Esophagus muscularis mucosa (tissue), 4 donors: ENCODE results near the gene NKX2-3. TPM values are rescaled to one million over a fixed set of nuclear protein-coding genes. Genes with fewer than 3 reads are reported as not detected.
A peak's percentile ranks its signal among the peaks of the same experiment; 100 is the strongest.

ENCODE experiments used
- DNase-seq: peaks from one replicate; pipeline ENCODE4 v3.0.0-alpha.2; 2017; ENCODE audit errors: extremely low spot score
- H3K27ac ChIP-seq, 4 donors: fragments of 200-600 bp; sonication (generic); replicated peaks in 1 of 4; 1 replicate in 3 of 4; 2 replicates in 1 of 4; pipeline ENCODE4 v1.5.1; 2016 to 2019; ENCODE audit warnings: mild to moderate bottlenecking in 1 of 4
- H3K27me3 ChIP-seq, 4 donors: fragments of 200-600 bp; sonication (generic); one replicate each; pipeline versions ENCODE4 v1.5.1 to v1.6.0; 2016 to 2019
- H3K36me3 ChIP-seq, 4 donors: fragments of 200-600 bp; sonication (generic); one replicate each; pipeline ENCODE4 v1.5.1; 2016 to 2019
- H3K4me1 ChIP-seq, 4 donors: fragments of 200-600 bp; sonication (generic); one replicate each; pipeline ENCODE4 v1.5.1; 2016 to 2019
- H3K4me3 ChIP-seq, 4 donors: fragments of 200-600 bp; sonication (generic); 1 replicate in 2 of 4; 2 replicates in 2 of 4; pipeline ENCODE4 v1.5.1; 2016 to 2019; ENCODE audit warnings: mild to moderate bottlenecking in 4 of 4, moderate library complexity in 1 of 4
- H3K9me3 ChIP-seq, 4 donors: fragments of 200-600 bp; sonication (generic); 1 replicate in 3 of 4; 2 replicates in 1 of 4; pipeline ENCODE4 v1.5.1; 2016 to 2019
- CTCF ChIP-seq, 3 experiments: fragments of 200-600 bp in 2 of 3; fragments of 450-650 bp in 1 of 3; sonication (generic) in 2 of 3; IDR thresholded peaks; one replicate each; pipeline ENCODE4 v1.5.1; 2017 to 2019; ENCODE audit warnings: antibody characterized with exemption in 3 of 3, mild to moderate bottlenecking in 2 of 3, moderate library complexity in 1 of 3
- EP300 ChIP-seq: sonication (generic); formaldehyde crosslinking; IDR thresholded peaks from one replicate; pipeline ENCODE4 v1.6.1; 2017; ENCODE audit warnings: antibody characterized with exemption
- POLR2A ChIP-seq: fragments of 450-650 bp; IDR thresholded peaks from one replicate; pipeline ENCODE4 v1.6.1; 2017; ENCODE audit warnings: antibody characterized with exemption, moderate library complexity, mild to moderate bottlenecking, low read depth
- POLR2AphosphoS5 ChIP-seq, 2 donors: sonication (generic); formaldehyde crosslinking; IDR thresholded peaks; one replicate each; pipeline ENCODE4 v1.6.1; 2017; ENCODE audit warnings: antibody characterized with exemption in 2 of 2
- WGBS: methylation state at CpG from one replicate; pipeline ENCODE4 v1.1.5; 2018; 5-methylcytosine and 5-hydroxymethylcytosine counted together
- intact Hi-C: fragments of 100-400 bp; cut with DNase I; formaldehyde crosslinking; loops from one replicate; pipeline ENCODE4 v1.15.1; 2023
- total RNA-seq, 4 donors: library from RNA; depleted of rRNA; stranded (reverse); fragments of >200 nt; gene quantifications; one replicate each; pipeline versions ENCODE4 v1.1.0 to v1.2.1, GENCODE V29; 2016

Gene NKX2-3
- total RNA-seq, 4 donors from 2014 or later, result 0.19 to 0.34 TPM; not detected in 2

- 44% methylated on average over 1 of the region's 1 CpG for WGBS
- Histone ChIP-seq H3K9me3 (no peaks in the 10 kb centered on the region), H3K27me3 (peaks cover 5 to 95% (median 44%) of the 10 kb centered on the region in 4 donors), H3K4me1 (peaks cover 7 to 11% (median 11%) of the 10 kb centered on the region in 4 donors), H3K27ac (no peak overlapping the region), H3K36me3 (no peaks in the 10 kb centered on the region), H3K4me3 (no peak overlapping the region)
- intact Hi-C loops, result no loop called here
- no peak for DNase-seq
- TF ChIP-seq POLR2AphosphoS5 (IDR thresholded peaks at IDR 0.05) (no peak), CTCF (IDR thresholded peaks at IDR 0.05) (no peak), EP300 (no peak), POLR2A (no peak)
These were observed 11.6 kb downstream of the NKX2-3 start for GRCh38 chr10:99544322-99544721.

GRCh38 chr10:99548041-99548530 lies 15.3 kb downstream of the NKX2-3 start:
- no peak for DNase-seq
- intact Hi-C loops, result no loop called here
- Histone ChIP-seq H3K36me3 (no peaks in the 10 kb centered on the region), H3K27me3 (peaks cover 0 to 80% (median 10%) of the 10 kb centered on the region in 4 donors), H3K4me3 (no peak overlapping the region), H3K9me3 (no peaks in the 10 kb centered on the region), H3K27ac (no peak overlapping the region), H3K4me1 (no peaks in the 10 kb centered on the region)
- TF ChIP-seq EP300, result no peak
- TF ChIP-seq CTCF (IDR thresholded peaks at IDR 0.05), result peak in 1 of 3 experiments; percentile 22
- WGBS, result 53% methylated on average over 2 of the region's 2 CpGs

GRCh38 chr10:99551158-99551557 lies 18.4 kb downstream of the NKX2-3 start:
- no peak overlapping the region for H3K4me3 ChIP-seq
- no peaks in the 10 kb centered on the region for H3K36me3 ChIP-seq
- TF ChIP-seq CTCF (IDR thresholded peaks at IDR 0.05) (no peak), EP300 (no peak), POLR2A (no peak), POLR2AphosphoS5 (IDR thresholded peaks at IDR 0.05) (no peak)
- no peaks in the 10 kb centered on the region for H3K9me3 ChIP-seq
- WGBS, result 30% methylated on average over 5 of the region's 5 CpGs
- H3K27me3 ChIP-seq, result peaks cover 0 to 80% (median 18%) of the 10 kb centered on the region in 4 donors
- no peak for DNase-seq
- H3K27ac ChIP-seq, result no peak overlapping the region
- no peaks in the 10 kb centered on the region for H3K4me1 ChIP-seq
- intact Hi-C loops, result loop anchor here (10.0 kb wide), 1 partner anchor 106 kb away; no protein-coding TSS in a partner anchor

GRCh38 chr10:99551616-99552015 lies 18.9 kb downstream of the NKX2-3 start:
- no peak for TF ChIP-seq POLR2AphosphoS5 (IDR thresholded peaks at IDR 0.05)
- TF ChIP-seq POLR2A, result no peak
- TF ChIP-seq CTCF (IDR thresholded peaks at IDR 0.05), result no peak
- TF ChIP-seq EP300, result no peak
- intact Hi-C loops, result loop anchor here (10.0 kb wide), 1 partner anchor 107 kb away; no protein-coding TSS in a partner anchor
- Histone ChIP-seq H3K27ac (no peak overlapping the region), H3K27me3 (peaks cover 0 to 80% (median 18%) of the 10 kb centered on the region in 4 donors), H3K36me3 (no peaks in the 10 kb centered on the region), H3K4me1 (no peaks in the 10 kb centered on the region), H3K4me3 (no peak overlapping the region), H3K9me3 (no peaks in the 10 kb centered on the region)
- 12% methylated on average over 3 of the region's 3 CpGs for WGBS
- no peak for DNase-seq

- 62% methylated on average over 11 of the region's 11 CpGs for WGBS
- H3K27me3 ChIP-seq, result peaks cover 0 to 84% (median 16%) of the 10 kb centered on the region in 4 donors
These were observed 22.6 kb downstream of the NKX2-3 start for GRCh38 chr10:99555371-99555770.

More at GRCh38 chr10:99555371-99555770, 22.6 kb downstream of the NKX2-3 start:
- Histone ChIP-seq H3K9me3 (no peaks in the 10 kb centered on the region), H3K4me3 (no peak overlapping the region), H3K27ac (no peak overlapping the region), H3K36me3 (no peaks in the 10 kb centered on the region), H3K4me1 (no peaks in the 10 kb centered on the region)
- intact Hi-C loops, result loop anchor here (10.0 kb wide), 1 partner anchor 111 kb away; no protein-coding TSS in a partner anchor
- DNase-seq, result no peak
- no peak for TF ChIP-seq EP300
- no peak for TF ChIP-seq POLR2A
- no peak for TF ChIP-seq CTCF (IDR thresholded peaks at IDR 0.05)
